K562 (cell line): Measurements from ENCODE around the gene MBD1. TPM values are rescaled to one million over a fixed set of nuclear protein-coding genes. Genes with fewer than 3 reads are reported as not detected.

Source experiments
- ATAC-seq: fragments of 200-7000 bp; cut with Tn5 transposase; 3 replicates; pipeline ENCODE4 v1.9.1; 2020; ENCODE audit warnings: moderate library complexity
- BruUV-seq: library from RNA; stranded (reverse); fragments of 400-500 nt; replicated peaks from 2 replicates; lab custom pipeline; 2021; lab: Mats Ljungman, UMichigan
- CTCF ChIA-PET: fragments of 300-600 bp; formaldehyde crosslinking; extraction: SDS; loops from one replicate; lab custom pipeline; 2021; ENCODE audit warnings: low intra/inter-chr PET ratio; lab: Yijun Ruan, JAX
- POLR2A ChIA-PET: fragments of 300-600, 350-650 bp; sonication (Branson Sonifier 250); formaldehyde crosslinking; extraction: SDS; loops from one replicate; lab custom pipeline; 2021; ENCODE audit warnings: antibody characterized with exemption, inconsistent platforms; lab: Yijun Ruan, JAX
- DNase-seq, 4 experiments: peaks; one replicate each; pipeline versions ENCODE4 v3.0.0 to v3.0.0-alpha.2; 2011 to 2018; ENCODE audit warnings: low spot score in 3 of 4, mixed read lengths in 3 of 4; ENCODE audit errors: extremely low read depth in 1 of 4
- FAIRE-seq: peaks from 2 replicates; lab custom pipeline; 2011; peaks lifted over from hg19 to GRCh38; lab: Jason Lieb, UNC
- H2AFZ ChIP-seq: 2 replicates; pipeline ENCODE4 v1.6.0; 2011; ENCODE audit warnings: low read depth, low read length, control low read depth, inconsistent platforms
- H3K27ac ChIP-seq: fragments of 200-600 bp; 3 replicates; pipeline ENCODE4 v1.8.0; 2011; ENCODE audit warnings: low read depth, mild to moderate bottlenecking, control low read depth, inconsistent platforms, low read length, moderate library complexity, mixed read lengths; ENCODE audit errors: extremely low read depth
- H3K27me3 ChIP-seq, 2 experiments: fragments of 300-600 bp in 1 of 2; 2 replicates in 1 of 2; 3 replicates in 1 of 2; pipeline versions ENCODE4 v1.6.0 to v1.8.0; 2011; ENCODE audit warnings: inconsistent platforms in 2 of 2, low read length in 2 of 2, mild to moderate bottlenecking in 1 of 2, mixed read lengths in 1 of 2, moderate library complexity in 1 of 2; ENCODE audit not compliant: control insufficient read depth in 2 of 2, insufficient read depth in 2 of 2
- H3K36me3 ChIP-seq: fragments of 300-600 bp; 3 replicates; pipeline ENCODE4 v1.8.0; 2011; ENCODE audit warnings: mild to moderate bottlenecking, low read length, inconsistent platforms; ENCODE audit not compliant: control insufficient read depth, insufficient read depth
- H3K4me1 ChIP-seq, 2 experiments: fragments of 200-600 bp in 1 of 2; replicated peaks in 1 of 2; 2 replicates in 1 of 2; 3 replicates in 1 of 2; pipeline versions ENCODE4 v1.5.1 to v1.8.0; 2011; ENCODE audit warnings: inconsistent platforms in 2 of 2, low read length in 2 of 2, mild to moderate bottlenecking in 1 of 2, mixed read lengths in 1 of 2, moderate library complexity in 1 of 2; ENCODE audit not compliant: control insufficient read depth in 2 of 2, insufficient read depth in 2 of 2
- H3K4me2 ChIP-seq: 2 replicates; pipeline ENCODE4 v1.6.1; 2011; ENCODE audit warnings: low read length, control low read depth, inconsistent platforms, mixed read lengths; ENCODE audit not compliant: insufficient read depth
- H3K4me3 ChIP-seq: fragments of 200-600 bp; sonication (generic), shearing (Covaris generic); 2 replicates; pipeline ENCODE4 v1.5.1; 2016; ENCODE audit warnings: control low read depth, inconsistent platforms
- H3K79me2 ChIP-seq: fragments of 200-600 bp; 3 replicates; pipeline ENCODE4 v1.8.0; 2011; ENCODE audit warnings: low read length, inconsistent platforms; ENCODE audit not compliant: control insufficient read depth, insufficient read depth
- H3K9ac ChIP-seq, 2 experiments: 2 replicates each; pipeline versions ENCODE4 v1.6.0 to v1.6.1; 2011; ENCODE audit warnings: low read depth in 2 of 2, low read length in 2 of 2, control low read depth in 1 of 2, inconsistent platforms in 1 of 2, mild to moderate bottlenecking in 1 of 2, mixed read lengths in 1 of 2; ENCODE audit not compliant: insufficient read depth in 1 of 2
- H3K9me1 ChIP-seq: one replicate; pipeline ENCODE4 v1.6.0; 2011; ENCODE audit warnings: inconsistent platforms, mild to moderate bottlenecking, low read length, moderate library complexity; ENCODE audit not compliant: control insufficient read depth, insufficient read depth
- H3K9me3 ChIP-seq: replicated peaks from 2 replicates; pipeline ENCODE4 v1.5.1; 2011; ENCODE audit warnings: low read depth, low read length, inconsistent platforms; ENCODE audit not compliant: control insufficient read depth, insufficient read depth
- H4K20me1 ChIP-seq: replicated peaks from 2 replicates; pipeline ENCODE4 v1.6.1; 2011; ENCODE audit warnings: low read length, inconsistent platforms, mixed read lengths; ENCODE audit not compliant: control insufficient read depth, insufficient read depth
- CREM ChIP-seq: IDR thresholded peaks from 2 replicates; pipeline ENCODE4 v1.6.1; 2014; ENCODE audit warnings: antibody characterized with exemption, low read depth
- DACH1 ChIP-seq: fragments of 450-650 bp; IDR thresholded peaks from 2 replicates; pipeline ENCODE4 v1.6.1; 2018; ENCODE audit not compliant: partially characterized antibody
- E2F1 ChIP-seq: sonication (generic); formaldehyde crosslinking; IDR thresholded peaks from 2 replicates; pipeline ENCODE4 v1.8.1; 2023; ENCODE audit warnings: mild to moderate bottlenecking, missing genetic modification reagents, moderate library complexity
- ETS2 ChIP-seq: IDR thresholded peaks from 2 replicates; pipeline ENCODE4 v1.6.1; 2016; ENCODE audit warnings: borderline replicate concordance, missing genetic modification characterization, mild to moderate bottlenecking, moderate library complexity, missing compliant biosample characterization; ENCODE audit not compliant: poor library complexity, severe bottlenecking
- HSF4 ChIP-seq: fragments of 250-450 bp; sonication (Bioruptor Pico); IDR thresholded peaks from 2 replicates; pipeline ENCODE4 v2.1.2; 2022; ENCODE audit warnings: mild to moderate bottlenecking, moderate library complexity, borderline replicate concordance
- KLF1 ChIP-seq: fragments of 450-650 bp; IDR thresholded peaks from 2 replicates; pipeline ENCODE4 v1.6.1; 2016; ENCODE audit warnings: missing genetic modification characterization, missing compliant biosample characterization
- KLF6 ChIP-seq: fragments of 250-450 bp; sonication (Bioruptor Pico); IDR thresholded peaks from 2 replicates; pipeline ENCODE4 v1.4.0; 2020; ENCODE audit warnings: mild to moderate bottlenecking, moderate library complexity, borderline replicate concordance
- RBFOX2 ChIP-seq: fragments of 200-400 bp; formaldehyde crosslinking; IDR thresholded peaks from 2 replicates; pipeline ENCODE4 v1.6.1; 2017; ENCODE audit warnings: low read depth, mild to moderate bottlenecking, low read length, moderate library complexity
- RFX1 ChIP-seq: fragments of 450-650 bp; IDR thresholded peaks from 2 replicates; pipeline ENCODE4 v1.6.1; 2016; ENCODE audit warnings: mild to moderate bottlenecking, moderate library complexity
- SRSF1 ChIP-seq: fragments of 200-400 bp; formaldehyde crosslinking; IDR thresholded peaks from 2 replicates; pipeline ENCODE4 v1.6.1; 2017; ENCODE audit warnings: mild to moderate bottlenecking, low read depth, low read length, moderate library complexity
- ZNF449 ChIP-seq: fragments of 250-450 bp; sonication (Bioruptor Pico); IDR thresholded peaks from 2 replicates; pipeline ENCODE4 v1.8.0; 2022; ENCODE audit warnings: moderate library complexity, mild to moderate bottlenecking, inconsistent platforms
- WGBS: fragments of 100-300 bp; shearing (Covaris generic); methylation state at CpG from one replicate; pipeline ENCODE4 v1.1.6; 2016; ENCODE audit warnings: low coverage, mixed read lengths; ENCODE audit not compliant: insufficient coverage; ENCODE audit errors: missing lambda C conversion rate; 5-methylcytosine and 5-hydroxymethylcytosine counted together
- in situ Hi-C: fragments of 300-500 bp; cut with MboI; formaldehyde crosslinking; loops from 4 replicates; pipeline ENCODE4 v1.15.0; 2018; ENCODE audit warnings: inconsistent platforms, mixed read lengths
- intact Hi-C: fragments of 100-400 bp; cut with micrococcal nuclease; formaldehyde crosslinking; loops from 2 replicates; pipeline ENCODE4 v1.14.2; 2022
- polyA plus RNA-seq, 8 experiments: library from polyadenylated mRNA; depleted of rRNA in 4 of 8; stranded (reverse) in 5 of 8; unstranded in 3 of 8; fragments of >200 nt; fragmentation: Nextera tagmentation in 2 of 8; fragmentation: Illumina TruSeq in 1 of 8; extraction: Ambion mirVana in 2 of 8; extraction: Trizol in 1 of 8; gene quantifications; 2 replicates each; pipeline versions ENCODE4 v1.2.1 to v1.2.3, GENCODE V29; 2011 to 2014; ENCODE audit warnings: inconsistent platforms in 1 of 8, missing spikeins in 1 of 8
- total RNA-seq, 7 experiments: library from RNA; depleted of rRNA in 6 of 7; stranded (reverse); fragments of >200 nt in 6 of 7; fragmentation: Illumina TruSeq in 2 of 7; extraction: Trizol in 2 of 7; gene quantifications; 2 replicates each; pipeline versions ENCODE4 v1.2.1 to v1.2.3, GENCODE V29; 2011 to 2021; ENCODE audit warnings: low replicate concordance in 1 of 7
- TF ChIP-seq, protein P1 (sequence below), 3 experiments: IDR thresholded peaks in 2 of 3; conservative IDR thresholded peaks in 1 of 3; 2 replicates each; pipeline ENCODE4 v1.5.1; 2011 to 2012; ENCODE audit warnings: low read length in 3 of 3, mild to moderate bottlenecking in 3 of 3, control low read depth in 2 of 3, improper control_type of control experiment in 1 of 3, inconsistent platforms in 1 of 3, low read depth in 1 of 3, mixed read lengths in 1 of 3, moderate library complexity in 1 of 3; ENCODE audit not compliant: insufficient read depth in 2 of 3
- TF ChIP-seq, protein P2 (sequence below): IDR thresholded peaks from 2 replicates; pipeline ENCODE4 v1.6.1; 2016; ENCODE audit warnings: missing genetic modification characterization, missing compliant biosample characterization

The MBD1 gene
- total and polyA plus RNA-seq, 9 of the 15 experiments (the other 6 are each of a cell fraction or from before 2014, with no cell fraction given): 3.0 to 59.7 (median 31.7) TPM

DNA sequence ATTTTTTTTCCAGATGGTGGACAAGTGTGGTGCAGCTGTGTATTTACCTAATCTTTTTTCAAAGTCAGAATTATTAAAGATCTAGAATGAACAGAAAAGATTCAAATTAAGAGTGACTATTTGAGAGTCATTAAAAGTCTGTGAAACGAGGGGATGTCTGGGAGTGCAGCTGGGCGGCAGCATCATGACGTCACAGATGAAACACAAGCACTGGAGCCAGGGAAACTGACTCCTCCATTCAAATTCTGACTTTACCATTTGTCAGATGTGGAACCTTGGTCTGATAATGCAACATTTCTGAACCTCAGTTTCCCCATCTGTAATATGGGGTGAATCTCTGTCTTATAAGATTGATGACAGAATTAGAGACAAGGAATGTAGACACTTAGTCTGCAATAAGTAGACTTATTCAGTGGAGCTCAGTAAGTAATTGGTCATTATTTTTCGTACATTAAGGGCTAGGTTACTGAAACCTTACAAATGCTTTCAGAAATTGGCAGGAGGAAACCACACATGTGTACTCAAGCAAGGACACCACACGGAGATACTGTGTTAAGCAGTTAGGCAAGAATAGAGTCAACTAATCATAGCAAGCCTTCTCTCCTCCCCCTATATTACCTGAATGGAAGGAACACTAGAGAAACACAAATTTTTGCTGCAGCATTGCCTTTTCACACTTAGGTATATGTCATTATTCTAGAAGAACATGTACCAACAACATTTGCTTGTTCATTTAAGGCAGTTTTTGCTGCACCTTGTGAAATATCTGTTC, 34.0 kb upstream of the MBD1 start (continued):
- no peak for TF ChIP-seq ZNF449 (CRISPR knock-in tag)

- Histone ChIP-seq H2AFZ (peak overlapping the region; percentile 64), H3K36me3 (no peaks in the 10 kb centered on the region), H3K27ac (no peak overlapping the region; the same call in 2 of the 3 replicates), H3K9me3 (peaks cover 2% of the 10 kb centered on the region; the same call in 1 of the 2 replicates), H4K20me1 (no peaks in the 10 kb centered on the region), H3K27me3 (no peaks in the 10 kb centered on the region), H3K79me2 (no peaks in the 10 kb centered on the region), H3K4me2 (no peak overlapping the region; the same call in 1 of the 2 replicates), H3K9ac (no peak overlapping the region), H3K4me3 (no peak overlapping the region), H3K4me1 (peaks cover 0 to 21% of the 10 kb centered on the region in 2 experiments; a peak in 3 of 5 replicates), H3K9me1 (no peaks in the 10 kb centered on the region)
- in situ Hi-C loops (no loop called here), intact Hi-C loops (no loop called here)
- no peak for DNase-seq
- POLR2A ChIA-PET: no interaction called here
- no peak for FAIRE-seq
- CTCF ChIA-PET: no interaction called here
- no TSS peak for BruUV-seq
- no peak for ATAC-seq
- WGBS: 0% methylated on average over 2 of the region's 2 CpGs
- TF ChIP-seq E2F1 (CRISPR knock-in tag) (no peak), DACH1 (no peak), HSF4 (no peak), KLF6 (CRISPR knock-in tag) (no peak), RFX1 (no peak), RBFOX2 (no peak), KLF1 (tag) (no peak), SRSF1 (no peak), CREM (no peak), ETS2 (tag) (no peak)
- TF ChIP-seq, protein P1, sequence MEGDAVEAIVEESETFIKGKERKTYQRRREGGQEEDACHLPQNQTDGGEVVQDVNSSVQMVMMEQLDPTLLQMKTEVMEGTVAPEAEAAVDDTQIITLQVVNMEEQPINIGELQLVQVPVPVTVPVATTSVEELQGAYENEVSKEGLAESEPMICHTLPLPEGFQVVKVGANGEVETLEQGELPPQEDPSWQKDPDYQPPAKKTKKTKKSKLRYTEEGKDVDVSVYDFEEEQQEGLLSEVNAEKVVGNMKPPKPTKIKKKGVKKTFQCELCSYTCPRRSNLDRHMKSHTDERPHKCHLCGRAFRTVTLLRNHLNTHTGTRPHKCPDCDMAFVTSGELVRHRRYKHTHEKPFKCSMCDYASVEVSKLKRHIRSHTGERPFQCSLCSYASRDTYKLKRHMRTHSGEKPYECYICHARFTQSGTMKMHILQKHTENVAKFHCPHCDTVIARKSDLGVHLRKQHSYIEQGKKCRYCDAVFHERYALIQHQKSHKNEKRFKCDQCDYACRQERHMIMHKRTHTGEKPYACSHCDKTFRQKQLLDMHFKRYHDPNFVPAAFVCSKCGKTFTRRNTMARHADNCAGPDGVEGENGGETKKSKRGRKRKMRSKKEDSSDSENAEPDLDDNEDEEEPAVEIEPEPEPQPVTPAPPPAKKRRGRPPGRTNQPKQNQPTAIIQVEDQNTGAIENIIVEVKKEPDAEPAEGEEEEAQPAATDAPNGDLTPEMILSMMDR (IDR thresholded peaks at IDR 0.05 in 2 of 3, conservative IDR thresholded peaks at IDR 0.05 in 1 of 3; ENCODE audit: insufficient read depth in 2 of 3, low read depth in 1 of 3, low read length in 3 of 3): no peak
- TF ChIP-seq, protein P2, sequence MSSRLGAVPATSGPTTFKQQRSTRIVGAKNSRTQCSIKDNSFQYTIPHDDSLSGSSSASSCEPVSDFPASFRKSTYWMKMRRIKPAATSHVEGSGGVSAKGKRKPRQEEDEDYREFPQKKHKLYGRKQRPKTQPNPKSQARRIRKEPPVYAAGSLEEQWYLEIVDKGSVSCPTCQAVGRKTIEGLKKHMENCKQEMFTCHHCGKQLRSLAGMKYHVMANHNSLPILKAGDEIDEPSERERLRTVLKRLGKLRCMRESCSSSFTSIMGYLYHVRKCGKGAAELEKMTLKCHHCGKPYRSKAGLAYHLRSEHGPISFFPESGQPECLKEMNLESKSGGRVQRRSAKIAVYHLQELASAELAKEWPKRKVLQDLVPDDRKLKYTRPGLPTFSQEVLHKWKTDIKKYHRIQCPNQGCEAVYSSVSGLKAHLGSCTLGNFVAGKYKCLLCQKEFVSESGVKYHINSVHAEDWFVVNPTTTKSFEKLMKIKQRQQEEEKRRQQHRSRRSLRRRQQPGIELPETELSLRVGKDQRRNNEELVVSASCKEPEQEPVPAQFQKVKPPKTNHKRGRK (tag): no peak
These were observed 32.6 kb upstream of the MBD1 start for GRCh38 chr18:50313873-50314460.
